HepG2 (cell line): Measurements from ENCODE around the gene MYCBPAP.

Source experiments
- BRF2 ChIP-seq: sonication (generic); formaldehyde crosslinking; IDR thresholded peaks from 2 replicates; pipeline ENCODE4 v1.8.1; 2022; ENCODE audit warnings: mild to moderate bottlenecking, missing genetic modification reagents
- CTCF ChIP-seq: sonication (generic); formaldehyde crosslinking; IDR thresholded peaks from 2 replicates; pipeline ENCODE4 v1.5.0; 2020; ENCODE audit warnings: mild to moderate bottlenecking, missing genetic modification reagents, moderate library complexity
- FOXJ3 ChIP-seq: sonication (generic); formaldehyde crosslinking; IDR thresholded peaks from 2 replicates; pipeline ENCODE4 v1.4.0; 2020; ENCODE audit warnings: missing genetic modification reagents, mild to moderate bottlenecking, borderline replicate concordance
- JUND ChIP-seq: sonication (generic); formaldehyde crosslinking; IDR thresholded peaks from 2 replicates; pipeline ENCODE4 v1.8.0; 2022; ENCODE audit warnings: mild to moderate bottlenecking, missing genetic modification reagents
- NFIC ChIP-seq: IDR thresholded peaks from 2 replicates; pipeline ENCODE4 v1.6.1; 2012; ENCODE audit warnings: mild to moderate bottlenecking, low read length, inconsistent platforms
- POLR2A ChIP-seq, 2 experiments: IDR thresholded peaks; 2 replicates each; pipeline ENCODE4 v1.6.1; 2011; ENCODE audit warnings: low read depth in 2 of 2, low read length in 2 of 2, mild to moderate bottlenecking in 1 of 2, moderate library complexity in 1 of 2; ENCODE audit not compliant: insufficient read depth in 1 of 2
- POLR2AphosphoS2 ChIP-seq: IDR thresholded peaks from 2 replicates; pipeline ENCODE4 v1.6.1; 2011; ENCODE audit warnings: low read depth, low read length, improper control_type of control experiment
- TERF1 ChIP-seq: sonication (generic); formaldehyde crosslinking; IDR thresholded peaks from 2 replicates; pipeline ENCODE4 v1.8.0; 2022; ENCODE audit warnings: mild to moderate bottlenecking, missing genetic modification reagents, moderate library complexity
- ZBTB34 ChIP-seq: sonication (generic); formaldehyde crosslinking; IDR thresholded peaks from 2 replicates; pipeline ENCODE4 v1.8.0; 2022; ENCODE audit warnings: mild to moderate bottlenecking, missing genetic modification reagents
- ZNF343 ChIP-seq: sonication (generic); formaldehyde crosslinking; IDR thresholded peaks from 2 replicates; pipeline ENCODE4 v1.4.0; 2020; ENCODE audit warnings: mild to moderate bottlenecking, missing genetic modification reagents
- ZNF589 ChIP-seq: sonication (generic); formaldehyde crosslinking; conservative IDR thresholded peaks from 2 replicates; pipeline ENCODE4 v1.8.0; 2022; ENCODE audit warnings: mild to moderate bottlenecking, moderate library complexity, missing genetic modification reagents
- ZSCAN21 ChIP-seq: sonication (generic); formaldehyde crosslinking; IDR thresholded peaks from 2 replicates; pipeline ENCODE4 v1.8.0; 2022; ENCODE audit warnings: mild to moderate bottlenecking, missing genetic modification reagents, moderate library complexity, borderline replicate concordance

GRCh38 chr17:50565402-50566350 lies 57.4 kb downstream of the MYCBPAP start:
- TF ChIP-seq ZSCAN21 (CRISPR knock-in tag) (no peak), POLR2A (IDR thresholded peaks at IDR 0.05; ENCODE audit: insufficient read depth in 1 of 2, low read depth in 2 of 2, low read length in 2 of 2) (no peak), ZNF343 (CRISPR knock-in tag) (no peak), BRF2 (CRISPR knock-in tag) (no peak), JUND (CRISPR knock-in tag) (no peak), ZNF589 (CRISPR knock-in tag) (no peak), ZBTB34 (CRISPR knock-in tag) (no peak), CTCF (CRISPR knock-in tag) (no peak), NFIC (no peak), POLR2AphosphoS2 (no peak), TERF1 (no peak), FOXJ3 (CRISPR knock-in tag) (no peak)
